Aorta (tissue), 5 donors: ENCODE data around the gene NTN1. TPM values are rescaled to one million over a fixed set of nuclear protein-coding genes. Genes with fewer than 3 reads are reported as not detected.

Experiments
- ATAC-seq: fragments of 200-7000 bp; cut with Tn5 transposase; one replicate; pipeline ENCODE4 v1.9.1; 2022; ENCODE audit warnings: moderate library complexity; ENCODE audit not compliant: low FRiP score
- DNase-seq, 2 donors: peaks; one replicate each; pipeline ENCODE4 v3.0.0-alpha.2; 2020
- H3K27ac ChIP-seq, 2 donors: one replicate each; pipeline ENCODE4 v1.5.1; 2013; ENCODE audit warnings: low read length in 2 of 2, mild to moderate bottlenecking in 2 of 2, moderate library complexity in 2 of 2, control low read depth in 1 of 2, inconsistent platforms in 1 of 2, low read depth in 1 of 2
- H3K27me3 ChIP-seq, 2 donors: one replicate each; pipeline ENCODE4 v1.6.1; 2013; ENCODE audit warnings: control low read depth in 1 of 2, low read length in 1 of 2, mild to moderate bottlenecking in 1 of 2, moderate library complexity in 1 of 2; ENCODE audit not compliant: insufficient read depth in 2 of 2, control insufficient read depth in 1 of 2
- H3K36me3 ChIP-seq, 2 donors: one replicate each; pipeline ENCODE4 v1.6.1; 2013; ENCODE audit warnings: control low read depth in 1 of 2, low read length in 1 of 2, mild to moderate bottlenecking in 1 of 2; ENCODE audit not compliant: insufficient read depth in 2 of 2, control insufficient read depth in 1 of 2
- H3K4me1 ChIP-seq, 2 donors: one replicate each; pipeline ENCODE4 v1.6.1; 2013; ENCODE audit warnings: low read length in 2 of 2, control low read depth in 1 of 2, mild to moderate bottlenecking in 1 of 2, moderate library complexity in 1 of 2; ENCODE audit not compliant: insufficient read depth in 2 of 2, control insufficient read depth in 1 of 2
- H3K4me3 ChIP-seq, 2 donors: one replicate each; pipeline ENCODE4 v1.5.1; 2013; ENCODE audit warnings: low read length in 2 of 2, control low read depth in 1 of 2, mild to moderate bottlenecking in 1 of 2
- H3K9me3 ChIP-seq: one replicate; pipeline ENCODE4 v1.6.1; 2013; ENCODE audit warnings: mild to moderate bottlenecking, low read length; ENCODE audit not compliant: control insufficient read depth
- WGBS, 2 donors: extraction: QIAGEN DNeasy Blood & Tissue Kit; methylation state at CpG; one replicate each; pipeline ENCODE4 v1.1.7; 2013; 5-methylcytosine and 5-hydroxymethylcytosine counted together
- intact Hi-C, 2 donors: fragments of 100-400 bp; cut with DNase I; formaldehyde crosslinking; loops; one replicate each; pipeline versions ENCODE4 v1.14.2 to v1.15.0; 2022
- polyA plus RNA-seq, 2 donors: library from polyadenylated mRNA; stranded (reverse); fragments of 200-250 nt; gene quantifications; one replicate each; pipeline ENCODE4 v1.2.3, GENCODE V29; 2013
- total RNA-seq, 2 donors: library from RNA; stranded (reverse); fragmentation: NEBNext Ultra II Directional; extraction: Animal tissue kit (Norgen Biotek cat#: 25700); gene quantifications; one replicate each; pipeline ENCODE4 v1.2.1, GENCODE V29; 2021
- donor health status: healthy with polysubstance abuse.
- donor health status: Bipolar disorder and iron deficiency.
- donor health status: DM: no; HTN: no; CAD: no.
- donor health status: DM: no; HTN: no; CAD: no.
- donor health status: DM: yes; HTN: yes; CAD: no.

Gene NTN1
- total and polyA plus RNA-seq, 4 donors: 6.6 to 90.4 (median 37.1) TPM

- 27 to 36% methylated on average over 17 of the region's 17 CpGs for WGBS, 2 donors
- Histone ChIP-seq H3K9me3 (no peaks in the 10 kb centered on the region), H3K4me1 (peaks cover 0 to 3% of the 10 kb centered on the region in 2 donors), H3K27me3 (no peaks in the 10 kb centered on the region), H3K36me3 (no peaks in the 10 kb centered on the region), H3K27ac (peak overlapping the region; percentile 28 to 54), H3K4me3 (no peak overlapping the region)
- intact Hi-C loops: loop anchor here in 1 of 2 donors (5.0 to 10.0 kb wide), 2 partner anchors 38 to 111 kb away; no protein-coding TSS in a partner anchor
- ATAC-seq (peak; percentile 48), DNase-seq (peak; percentile 55 to 78)
Measured at GRCh38 chr17:9123594-9124553, 102.6 kb downstream of the NTN1 start.

- ATAC-seq: no peak
- peak overlapping the region in 1 of 2 donors; percentile 54 for H3K27ac ChIP-seq
- H3K9me3 ChIP-seq: no peaks in the 10 kb centered on the region
- no peaks in the 10 kb centered on the region for H3K36me3 ChIP-seq
- intact Hi-C loops: loop anchor here in 1 of 2 donors (5.0 to 10.0 kb wide), 2 partner anchors 38 to 110 kb away; no protein-coding TSS in a partner anchor
- no peaks in the 10 kb centered on the region for H3K27me3 ChIP-seq
- 87% methylated on average over 10 of the region's 10 CpGs for WGBS, 2 donors
- H3K4me1 ChIP-seq: peaks cover 0 to 3% of the 10 kb centered on the region in 2 donors
- no peak for DNase-seq
- H3K4me3 ChIP-seq: no peak overlapping the region
Measured at GRCh38 chr17:9124554-9124935, 103.2 kb downstream of the NTN1 start.

- intact Hi-C loops: loop anchor here in 1 of 2 donors (10.0 kb wide), 1 partner anchor 109 kb away; no protein-coding TSS in a partner anchor
- H3K4me1 ChIP-seq: peaks cover 0 to 3% of the 10 kb centered on the region in 2 donors
- DNase-seq (peak in 1 of 2 donors; percentile 49), ATAC-seq (no peak)
- no peaks in the 10 kb centered on the region for H3K36me3 ChIP-seq
- H3K9me3 ChIP-seq: no peaks in the 10 kb centered on the region
- H3K27ac ChIP-seq: no peak overlapping the region
- no peaks in the 10 kb centered on the region for H3K27me3 ChIP-seq
- 95 to 97% methylated on average over 8 of the region's 8 CpGs for WGBS, 2 donors
- no peak overlapping the region for H3K4me3 ChIP-seq
Measured at GRCh38 chr17:9125722-9126121, 104.4 kb downstream of the NTN1 start.

- no peak for DNase-seq
- Histone ChIP-seq H3K27me3 (no peaks in the 10 kb centered on the region), H3K36me3 (no peaks in the 10 kb centered on the region), H3K4me3 (no peak overlapping the region), H3K27ac (no peak overlapping the region), H3K9me3 (no peaks in the 10 kb centered on the region), H3K4me1 (peaks cover 0 to 3% of the 10 kb centered on the region in 2 donors)
- ATAC-seq: no peak
- WGBS, 2 donors: 96 to 97% methylated on average over 7 of the region's 7 CpGs
- intact Hi-C loops: loop anchor here in 1 of 2 donors (10.0 kb wide), 1 partner anchor 107 kb away; no protein-coding TSS in a partner anchor
Measured at GRCh38 chr17:9127340-9127739, 106.0 kb downstream of the NTN1 start.

- no peak overlapping the region for H3K27ac ChIP-seq
- 78% methylated on average over 5 of the region's 5 CpGs for WGBS, 2 donors
- DNase-seq (no peak), ATAC-seq (no peak)
- no peak overlapping the region for H3K4me3 ChIP-seq
- no peaks in the 10 kb centered on the region for H3K9me3 ChIP-seq
- no peaks in the 10 kb centered on the region for H3K4me1 ChIP-seq
- no peaks in the 10 kb centered on the region for H3K27me3 ChIP-seq
- intact Hi-C loops: no loop called here
- H3K36me3 ChIP-seq: no peaks in the 10 kb centered on the region
Measured at GRCh38 chr17:9131371-9131770, 110.1 kb downstream of the NTN1 start.

- Histone ChIP-seq H3K27ac (no peak overlapping the region), H3K4me3 (no peak overlapping the region), H3K27me3 (no peaks in the 10 kb centered on the region), H3K9me3 (no peaks in the 10 kb centered on the region), H3K4me1 (no peaks in the 10 kb centered on the region), H3K36me3 (no peaks in the 10 kb centered on the region)
- ATAC-seq (no peak), DNase-seq (no peak)
- intact Hi-C loops: no loop called here
- WGBS, 2 donors: 91 to 93% methylated on average over 9 of the region's 9 CpGs
Measured at GRCh38 chr17:9132291-9132690, 111.0 kb downstream of the NTN1 start.

- Histone ChIP-seq H3K36me3 (no peaks in the 10 kb centered on the region), H3K9me3 (no peaks in the 10 kb centered on the region), H3K4me1 (no peaks in the 10 kb centered on the region), H3K4me3 (no peak overlapping the region), H3K27me3 (no peaks in the 10 kb centered on the region), H3K27ac (no peak overlapping the region)
- intact Hi-C loops: no loop called here
- ATAC-seq: no peak
- WGBS, 2 donors: 82 to 84% methylated on average over 14 of the region's 14 CpGs
- no peak for DNase-seq
Measured at GRCh38 chr17:9132944-9133610, 111.8 kb downstream of the NTN1 start.

- no peak overlapping the region for H3K27ac ChIP-seq
- DNase-seq (no peak), ATAC-seq (no peak)
- H3K9me3 ChIP-seq: no peaks in the 10 kb centered on the region
- intact Hi-C loops: no loop called here
- no peaks in the 10 kb centered on the region for H3K36me3 ChIP-seq
- 86 to 88% methylated on average over 17 of the region's 17 CpGs for WGBS, 2 donors
- H3K4me1 ChIP-seq: no peaks in the 10 kb centered on the region
- no peaks in the 10 kb centered on the region for H3K27me3 ChIP-seq
- H3K4me3 ChIP-seq: no peak overlapping the region
Measured at GRCh38 chr17:9138161-9138717, 116.9 kb downstream of the NTN1 start.
